GM18499 (cell line): ENCODE results near the gene PCYT2.

Experiments
- ATAC-seq: cut with Tn5 transposase; IDR thresholded peaks from one replicate; pipeline ENCODE4 v1.9.1; 2021; ENCODE audit warnings: moderate number of reproducible peaks; ENCODE audit not compliant: insufficient read depth, unreplicated experiment

PCYT2 gene

DNA sequence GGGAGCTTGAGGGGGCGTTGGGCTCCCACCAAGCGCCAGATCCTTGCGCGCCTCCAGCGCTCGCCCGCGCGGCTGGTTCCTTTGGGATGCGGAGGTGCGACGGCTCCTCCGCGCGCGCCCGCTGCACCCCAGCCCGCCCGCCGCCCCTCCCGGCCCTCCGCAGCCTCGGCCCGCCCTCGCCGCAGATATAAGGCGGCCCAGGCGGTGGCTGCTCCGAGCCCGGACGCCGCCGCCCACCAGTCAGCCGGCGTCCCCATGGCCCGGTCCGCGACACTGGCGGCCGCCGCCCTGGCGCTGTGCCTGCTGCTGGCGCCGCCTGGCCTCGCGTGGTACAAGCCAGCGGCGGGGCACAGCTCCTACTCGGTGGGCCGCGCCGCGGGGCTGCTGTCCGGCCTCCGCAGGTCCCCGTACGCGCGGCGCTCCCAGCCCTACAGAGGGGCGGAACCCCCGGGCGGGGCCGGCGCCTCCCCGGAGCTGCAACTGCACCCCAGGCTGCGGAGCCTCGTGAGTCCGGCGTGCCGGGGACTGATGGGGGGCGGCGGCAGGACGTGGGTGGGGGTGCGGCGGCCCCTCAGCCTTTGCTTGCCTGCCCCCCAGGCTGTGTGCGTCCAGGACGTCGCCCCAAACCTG is 9.1 kb downstream of the PCYT2 start, which contains the start of gene NPB:
NPB (plus strand) TSS at position 216 of the 630 bp plus-strand sequence; CDS start at position 256, 40 bp downstream.
- ATAC-seq: no peak

DNA sequence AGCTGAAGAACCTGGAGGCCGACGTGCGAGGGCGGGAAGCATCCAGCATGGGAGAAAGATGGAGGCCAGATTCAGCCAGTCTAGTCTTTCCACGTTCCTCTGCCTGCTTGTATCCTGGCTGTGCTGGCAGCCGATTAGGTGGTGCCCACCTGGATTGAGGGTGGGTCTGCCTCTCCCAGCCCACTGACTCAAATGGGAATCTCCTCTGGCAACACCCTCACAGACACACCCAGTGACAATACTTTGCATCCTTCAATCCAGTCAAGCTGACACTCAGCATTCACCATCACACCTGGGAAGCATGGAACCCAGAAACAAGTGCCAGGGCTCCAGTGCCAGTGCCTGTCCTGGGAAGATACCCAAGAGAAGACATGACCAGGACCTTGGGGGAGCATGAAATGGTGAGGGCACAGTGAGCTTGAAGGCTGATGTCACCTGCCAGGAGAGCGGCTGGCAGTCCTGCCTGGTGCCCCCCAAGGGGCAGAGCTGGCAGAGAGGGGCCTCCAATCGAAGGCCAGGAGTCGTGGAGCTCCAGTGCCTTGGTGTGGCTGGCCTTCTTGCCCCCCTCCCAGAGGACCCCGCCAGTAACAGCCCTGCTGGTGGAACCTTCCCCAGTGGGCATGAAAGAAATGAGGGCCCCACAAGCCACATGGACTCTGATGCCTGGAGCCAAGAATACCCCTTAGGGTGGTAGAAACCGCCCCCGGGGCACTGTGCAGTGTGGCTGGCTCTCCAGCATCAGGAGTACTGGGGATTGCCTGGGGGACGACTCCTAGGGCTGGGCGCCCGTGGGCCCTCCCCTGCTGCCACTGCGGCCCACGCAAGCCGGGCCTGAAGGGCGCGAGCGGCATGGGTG is 9.8 kb downstream of the PCYT2 start:
- ATAC-seq: no peak

DNA sequence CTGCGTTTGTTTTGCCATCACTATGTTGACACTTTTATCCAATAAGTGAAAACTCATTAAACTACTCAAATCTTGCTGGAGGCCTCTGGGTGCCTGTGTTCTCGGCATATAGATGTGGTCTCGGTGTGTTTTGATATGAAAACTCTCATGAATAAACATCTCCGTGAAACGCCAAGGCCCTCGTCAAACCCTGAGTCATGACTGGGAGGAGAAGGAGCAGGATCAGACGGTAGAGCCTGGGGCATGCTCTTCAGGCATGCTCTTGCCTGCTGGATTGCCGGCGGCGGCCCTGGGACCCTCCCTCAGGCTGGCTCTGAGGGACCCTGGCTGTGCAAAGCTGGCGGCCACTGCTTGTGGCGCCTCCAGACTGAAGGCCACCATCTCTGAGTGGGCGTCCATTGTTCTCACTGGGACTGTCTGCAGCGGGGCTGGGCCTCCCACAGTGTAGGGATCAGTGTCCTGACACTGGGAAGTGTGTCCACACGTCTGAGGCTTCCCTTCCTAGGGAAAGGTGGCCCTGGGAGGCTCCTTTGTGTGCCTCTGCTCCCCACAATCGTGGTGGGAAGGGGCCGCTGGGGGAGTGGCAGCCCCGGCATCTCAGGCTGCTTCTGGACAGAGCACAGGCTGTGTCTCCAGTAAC is 10.9 kb downstream of the PCYT2 start:
- ATAC-seq: no peak

DNA sequence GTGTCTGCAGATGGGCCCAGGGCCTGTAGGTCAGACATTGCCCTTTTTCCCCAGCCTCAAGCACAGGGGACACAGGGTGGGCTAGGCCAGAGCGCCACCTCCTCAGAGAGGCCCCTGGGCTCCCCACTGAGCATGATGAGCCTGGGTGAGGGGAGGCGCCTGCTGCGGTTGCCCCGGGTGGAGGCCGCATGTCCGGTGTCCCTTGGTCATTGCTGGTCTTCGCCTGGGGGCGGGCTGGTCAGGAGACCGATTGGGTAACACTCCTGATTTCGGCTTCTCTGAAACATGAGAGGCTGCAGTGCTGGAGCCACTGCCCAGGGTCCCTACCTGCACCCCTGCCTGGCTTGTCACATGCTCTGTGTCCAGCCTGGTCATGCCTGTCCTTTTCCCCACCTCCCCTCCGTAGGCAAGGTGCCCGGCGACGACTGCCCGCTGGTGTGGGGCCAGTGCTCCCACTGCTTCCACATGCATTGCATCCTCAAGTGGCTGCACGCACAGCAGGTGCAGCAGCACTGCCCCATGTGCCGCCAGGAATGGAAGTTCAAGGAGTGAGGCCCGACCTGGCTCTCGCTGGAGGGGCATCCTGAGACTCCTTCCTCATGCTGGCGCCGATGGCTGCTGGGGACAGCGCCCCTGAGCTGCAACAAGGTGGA is 11.6 kb downstream of the PCYT2 start:
- ATAC-seq: no peak

DNA sequence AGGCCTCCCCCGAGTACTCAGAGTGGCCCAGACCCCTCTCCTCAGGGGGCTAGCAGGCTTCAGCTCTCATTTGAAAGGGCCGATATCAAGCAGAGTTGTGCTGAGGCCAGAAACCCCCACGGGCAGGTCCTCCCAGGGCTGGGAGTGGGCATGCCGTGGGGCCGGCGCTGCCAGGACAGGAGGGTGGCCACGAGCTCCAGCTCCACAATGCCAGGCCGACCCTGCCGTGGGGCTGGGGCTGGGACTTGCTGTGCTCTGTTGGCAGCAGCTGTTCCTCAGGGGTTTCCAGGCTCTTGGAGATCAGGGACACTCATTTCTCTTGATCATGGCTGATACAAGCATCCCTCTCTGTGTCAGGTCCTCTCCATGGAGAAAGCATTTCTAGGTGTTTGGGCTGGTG is 12.3 kb downstream of the PCYT2 start:
- no peak for ATAC-seq

DNA sequence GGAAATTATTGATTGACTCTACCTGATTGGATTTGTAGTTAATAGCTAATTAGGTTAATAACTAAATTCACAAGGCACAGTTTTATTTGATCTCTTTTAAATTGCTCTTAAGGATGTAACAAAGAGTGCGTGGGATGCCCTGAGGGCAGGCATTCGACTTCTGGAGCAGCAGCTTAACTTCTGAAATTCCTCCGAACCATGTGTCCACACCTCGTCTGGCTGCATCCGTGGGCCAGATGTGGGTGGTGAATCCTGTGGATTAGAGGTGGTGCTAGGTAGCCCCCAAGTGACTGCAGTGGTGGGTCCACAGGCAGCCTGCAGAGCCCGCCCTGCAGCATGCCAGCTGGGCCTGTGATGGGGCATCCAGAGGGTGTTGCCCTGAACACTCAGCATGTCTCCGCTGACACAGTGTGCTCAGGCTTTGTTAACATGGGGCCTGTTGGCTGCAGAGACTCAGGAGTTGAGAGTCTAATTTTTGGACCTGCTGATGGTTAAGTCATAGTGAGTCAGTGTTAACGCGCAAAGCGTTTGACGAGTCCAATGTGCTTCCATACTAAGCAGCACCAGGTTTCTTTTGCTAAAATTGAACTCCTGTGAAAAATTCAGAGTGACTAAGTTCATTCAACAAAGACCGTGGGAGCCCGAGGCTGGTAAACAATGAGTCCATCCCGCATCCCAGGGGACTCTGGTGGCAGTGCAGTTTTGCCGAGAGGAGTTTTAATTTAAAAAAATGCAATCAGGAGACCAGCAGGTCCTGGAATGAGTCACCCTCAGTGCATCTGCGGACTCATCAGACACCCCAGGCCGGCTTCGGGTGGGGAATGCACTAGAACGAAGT is 13.0 kb downstream of the PCYT2 start:
- no peak for ATAC-seq

DNA sequence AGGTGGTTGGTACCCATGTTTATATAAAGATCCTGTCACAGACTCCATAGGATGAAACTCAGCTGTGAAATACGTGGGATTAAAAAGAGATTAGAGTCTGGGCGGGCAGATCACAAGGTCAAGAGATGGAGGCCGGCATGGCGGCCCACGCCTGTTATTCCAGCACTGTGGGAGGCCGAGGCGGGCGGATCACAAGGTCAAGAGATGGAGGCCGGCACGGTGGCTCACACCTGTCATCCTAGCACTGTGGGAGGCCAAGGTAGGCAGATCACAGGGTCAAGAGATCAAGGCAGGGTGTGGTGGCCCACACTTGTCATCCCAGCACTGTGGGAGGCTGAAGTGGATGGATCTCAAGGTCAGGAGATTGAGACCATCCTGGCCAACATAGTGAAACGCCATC is 15.8 kb downstream of the PCYT2 start:
- no peak for ATAC-seq

DNA sequence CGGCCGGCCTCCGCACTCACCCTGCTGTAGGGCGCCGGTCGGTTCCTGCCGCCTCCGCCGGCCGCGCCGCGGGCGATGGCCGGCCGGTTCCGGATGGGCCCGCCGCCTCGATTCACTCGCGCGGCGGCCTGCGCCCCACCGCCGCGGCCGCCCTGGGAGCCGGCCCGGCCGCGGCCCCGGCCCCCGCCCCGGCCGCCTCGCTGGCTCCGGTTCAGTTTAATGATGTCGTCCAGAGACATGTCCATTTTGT is 20.0 kb downstream of the PCYT2 start:
- peak; percentile 19 for ATAC-seq

DNA sequence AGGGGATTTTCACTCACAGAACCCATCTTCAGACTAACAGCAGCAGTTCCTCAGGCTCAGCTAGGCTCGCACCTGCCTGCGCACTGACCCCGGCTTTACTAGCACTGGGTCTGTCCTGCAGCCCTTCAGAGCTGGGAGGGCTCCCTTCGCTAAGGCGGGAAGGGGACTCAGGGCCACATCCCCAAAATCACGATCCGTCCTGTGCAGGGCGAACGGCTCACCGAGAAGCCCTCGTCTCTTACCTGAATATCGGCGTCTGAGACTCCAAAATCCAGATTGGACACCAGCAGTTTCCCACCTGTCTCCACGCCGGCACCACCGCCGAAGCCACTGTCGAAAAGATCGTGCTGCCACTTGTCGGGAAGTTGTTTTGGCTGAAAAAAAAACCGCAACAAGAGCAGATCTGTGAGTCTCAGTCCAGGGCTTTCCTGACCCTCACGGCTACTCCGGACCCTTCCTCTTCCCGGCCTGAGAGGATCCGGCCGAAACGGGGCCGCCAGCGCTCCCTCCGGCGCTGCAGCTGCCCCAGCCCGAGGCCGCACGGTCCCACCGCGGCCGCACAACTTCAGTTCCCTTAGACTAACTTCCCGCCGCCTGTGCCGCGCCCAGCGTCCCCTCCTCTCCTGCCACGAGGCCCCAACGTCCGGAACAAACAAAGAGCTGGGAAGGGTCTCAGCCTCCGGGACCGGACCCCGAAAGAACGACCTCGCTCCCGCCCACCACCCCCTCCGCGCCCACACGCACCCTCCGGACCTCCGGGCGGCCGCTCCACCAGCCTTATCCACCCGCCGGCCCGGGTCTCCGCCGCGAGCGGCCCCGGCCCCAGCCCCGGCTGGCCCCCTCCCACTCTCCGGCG is 20.5 kb downstream of the PCYT2 start:
- ATAC-seq: no peak

DNA sequence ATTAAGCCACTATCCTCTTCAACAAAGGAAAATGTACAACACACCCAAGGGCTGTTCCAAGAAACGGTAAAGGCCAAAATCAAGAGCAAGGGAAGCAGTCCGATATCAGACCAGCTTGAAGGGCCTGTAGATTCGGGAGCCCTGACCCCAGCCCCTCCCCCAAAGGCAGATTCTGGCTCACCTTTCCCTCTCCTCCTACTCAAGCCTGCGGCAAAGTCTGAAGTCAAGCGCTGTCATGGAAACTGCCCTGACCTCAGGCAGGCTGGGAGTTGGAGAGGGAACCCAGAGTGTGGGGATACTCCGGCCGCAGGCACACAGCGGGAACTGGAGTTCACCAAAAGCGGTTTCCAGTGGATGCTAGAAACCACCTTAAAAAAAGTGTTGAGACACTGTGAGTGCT is 21.6 kb downstream of the PCYT2 start:
- ATAC-seq: no peak

DNA sequence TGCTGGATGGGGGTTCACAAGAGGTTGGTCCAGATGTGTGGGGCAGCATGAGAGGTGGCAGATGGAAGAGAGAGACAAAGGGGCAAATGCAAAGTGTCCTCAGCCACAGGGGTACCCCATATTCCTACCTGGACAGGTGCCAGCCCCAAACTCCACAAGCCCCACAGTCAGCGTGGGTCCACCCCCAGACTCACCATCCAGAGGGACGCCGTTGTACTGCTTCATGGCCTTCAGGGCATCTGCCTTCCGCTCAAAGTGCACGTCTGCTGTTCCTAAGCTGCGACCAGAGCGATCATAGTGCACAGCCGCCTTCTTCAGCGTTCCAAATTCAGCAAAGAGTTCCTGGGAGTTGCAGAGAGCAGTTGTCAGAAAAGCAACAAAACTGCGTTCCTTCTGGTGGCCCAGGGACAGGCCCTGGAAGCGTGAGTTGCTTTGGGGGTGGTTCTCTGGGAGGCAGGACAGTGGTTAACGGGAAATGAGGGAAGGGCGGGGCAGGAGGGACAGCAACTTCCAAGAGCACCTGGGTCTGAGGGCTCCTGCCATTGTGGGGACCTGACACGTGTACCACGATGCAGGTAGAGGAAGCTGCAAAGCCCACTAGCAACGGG is 22.1 kb downstream of the PCYT2 start:
- ATAC-seq: no peak

DNA sequence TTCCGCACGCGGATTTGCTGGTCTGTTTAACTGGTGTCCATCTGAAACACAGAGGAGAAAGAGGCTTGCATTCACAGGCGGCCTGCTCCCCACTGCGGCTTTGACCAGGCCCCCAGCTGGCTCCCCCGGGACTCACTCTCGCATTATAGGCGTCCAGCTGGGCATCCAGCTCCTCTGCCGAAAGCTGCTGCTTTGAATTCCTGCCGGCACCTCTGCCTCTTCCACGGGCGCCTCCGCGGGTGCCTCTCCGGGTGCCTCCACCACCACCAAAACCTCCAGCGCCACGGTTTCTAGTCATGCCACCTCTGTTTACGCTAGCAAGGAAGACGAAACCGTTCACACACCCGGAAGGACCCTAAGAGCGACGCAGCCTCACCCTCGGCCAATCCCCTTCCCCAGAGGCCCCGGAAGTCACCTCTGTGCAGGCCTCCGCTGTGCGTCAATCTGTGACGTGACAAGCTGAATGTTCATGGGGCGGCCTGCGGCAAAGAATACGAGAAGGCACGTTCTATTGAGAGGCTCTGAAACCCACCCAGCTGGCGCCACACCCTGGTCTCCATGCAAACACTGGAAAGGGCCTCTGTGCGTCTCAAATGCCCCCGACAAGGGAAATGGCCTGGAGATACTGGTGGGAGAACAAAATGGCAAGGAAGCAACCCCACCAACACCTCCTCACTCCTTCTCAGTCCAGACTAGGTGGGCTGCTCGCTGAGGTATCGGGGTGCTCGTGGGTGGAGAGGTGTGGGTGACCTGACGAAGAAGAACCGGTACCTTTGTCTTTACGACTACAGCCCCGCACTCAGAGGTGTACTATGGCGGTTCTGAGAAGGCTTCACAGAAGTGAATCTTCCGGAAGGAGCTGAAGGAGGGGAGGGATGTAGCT is 22.9 kb downstream of the PCYT2 start:
- no peak for ATAC-seq

DNA sequence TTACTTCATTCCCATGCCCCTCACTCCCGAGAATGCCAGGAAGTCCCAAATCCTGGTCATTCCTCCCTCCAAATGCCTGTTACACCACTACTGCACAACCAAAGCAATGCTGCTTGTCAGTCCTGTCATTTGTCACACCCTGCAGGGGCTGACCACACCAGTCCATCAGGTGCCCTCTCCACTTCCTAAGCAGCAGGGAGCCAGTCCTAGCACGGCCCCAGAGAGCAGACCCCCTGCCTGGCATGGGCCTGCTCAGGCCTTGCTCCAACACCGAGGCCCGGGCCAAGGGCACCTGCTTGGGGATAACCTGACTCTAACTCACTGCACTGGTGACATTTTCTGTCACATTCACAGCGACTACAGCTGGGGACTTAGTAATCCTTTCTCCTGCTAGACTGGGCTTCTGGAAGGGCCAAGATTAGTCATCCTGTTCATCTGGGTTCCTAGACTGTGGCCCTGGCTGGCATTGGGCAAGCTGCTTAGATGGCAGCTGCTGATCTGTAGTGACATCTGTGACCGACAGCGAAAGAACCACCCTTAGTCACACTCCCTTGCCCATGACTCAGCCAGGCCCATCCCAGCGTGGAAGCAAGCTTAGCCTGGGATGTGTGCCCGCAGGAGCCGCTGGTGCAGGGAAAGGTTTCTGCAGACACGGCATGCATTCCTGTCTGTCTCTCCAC is 25.2 kb downstream of the PCYT2 start:
- ATAC-seq: no peak

DNA sequence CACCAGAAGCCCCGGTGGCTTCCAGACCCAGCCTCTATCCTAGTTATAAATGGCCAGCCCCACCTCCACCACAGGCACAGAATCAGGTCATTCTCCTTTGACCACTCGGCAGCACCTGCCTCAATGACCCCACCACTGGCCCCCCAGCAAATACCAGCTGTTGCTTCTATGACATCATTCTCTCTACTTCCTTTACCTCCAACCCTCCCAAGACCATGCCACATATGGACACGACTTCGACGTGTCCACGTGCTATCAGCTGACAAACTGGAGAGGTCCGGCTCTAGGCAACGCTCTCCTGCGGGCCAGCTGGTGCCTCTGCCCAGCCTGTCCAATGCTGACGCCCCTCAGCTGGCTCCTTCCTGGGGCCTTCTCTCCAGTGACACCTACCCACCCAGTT is 25.7 kb downstream of the PCYT2 start:
- no peak for ATAC-seq

DNA sequence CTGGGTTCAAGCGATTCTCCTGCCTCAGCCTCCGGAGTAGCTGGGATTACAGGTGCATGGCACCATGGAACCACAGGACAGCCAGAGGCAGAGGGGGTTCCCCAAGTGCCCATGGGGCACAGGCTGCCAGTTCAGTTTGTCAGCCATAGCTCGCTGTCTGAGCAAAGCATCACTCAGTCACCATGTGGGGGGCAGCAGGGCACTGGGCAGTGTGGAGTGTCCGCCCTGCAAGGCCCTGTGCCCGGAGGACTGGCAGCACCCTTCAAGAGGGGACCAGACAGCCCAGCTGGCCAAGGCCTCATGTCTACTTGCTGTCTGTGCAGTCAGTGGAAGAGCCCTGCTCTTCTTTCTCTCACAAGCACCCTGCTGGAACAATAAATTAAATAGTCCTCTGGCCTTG is 26.2 kb downstream of the PCYT2 start:
- no peak for ATAC-seq

DNA sequence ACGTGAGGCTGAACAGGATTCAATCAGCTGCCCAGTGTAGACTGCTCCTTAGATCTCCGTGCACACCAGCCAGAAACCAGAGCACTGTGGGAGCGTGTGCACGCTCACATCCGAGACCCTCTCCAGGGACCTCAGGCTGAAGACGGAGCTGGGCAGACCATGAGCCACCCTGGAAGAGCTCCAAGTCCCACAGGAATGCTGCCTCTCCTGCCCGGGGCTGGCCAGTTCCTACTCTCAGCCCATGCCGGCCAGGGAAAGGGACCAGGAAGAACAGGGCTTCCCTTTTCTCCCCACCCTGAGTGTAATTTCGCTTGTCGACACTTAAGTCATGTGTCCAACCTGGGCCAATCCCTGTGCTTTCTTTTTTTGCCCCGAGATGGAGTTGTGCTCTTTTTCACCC is 26.7 kb downstream of the PCYT2 start:
- ATAC-seq: no peak

DNA sequence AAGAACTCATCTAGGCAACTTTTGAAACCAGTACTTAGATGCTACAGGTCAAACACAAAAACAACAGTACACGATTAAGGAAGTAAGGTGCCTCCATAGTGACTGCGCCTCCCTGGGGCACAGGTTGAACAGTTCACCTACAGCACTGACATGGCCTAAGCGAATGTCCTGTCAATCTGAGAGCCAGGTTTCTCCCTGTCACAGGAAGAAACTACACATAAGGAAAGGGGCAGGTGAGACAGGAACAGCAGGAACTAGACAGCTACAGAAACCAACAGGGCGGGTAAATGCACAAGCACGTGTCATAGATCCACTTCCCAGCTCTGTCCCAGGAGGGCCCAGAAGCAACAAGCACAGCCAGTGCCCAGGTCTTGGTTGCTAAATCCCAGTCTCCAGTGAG is 32.1 kb downstream of the PCYT2 start:
- ATAC-seq: no peak

DNA sequence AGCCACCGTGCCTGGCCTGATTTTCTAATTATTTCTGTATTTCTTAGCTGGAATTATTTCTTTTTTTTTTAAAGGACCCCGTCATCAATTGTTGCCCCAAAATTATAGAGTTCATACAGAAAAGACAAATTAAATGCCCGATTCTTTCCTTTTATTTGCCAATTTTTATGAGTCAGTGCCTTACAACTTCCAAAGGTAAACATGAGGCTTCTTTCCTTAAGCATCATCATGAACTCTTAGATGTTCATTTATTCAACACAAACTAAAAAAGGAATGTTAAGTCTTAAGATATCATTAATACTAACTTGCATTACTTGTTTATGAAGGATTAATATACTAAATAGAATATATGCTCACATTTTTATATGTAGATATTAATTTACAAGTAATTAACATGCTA is 32.9 kb downstream of the PCYT2 start:
- no peak for ATAC-seq
